ENCODE results near the gene ARHGEF28.

Gene ARHGEF28

DNA sequence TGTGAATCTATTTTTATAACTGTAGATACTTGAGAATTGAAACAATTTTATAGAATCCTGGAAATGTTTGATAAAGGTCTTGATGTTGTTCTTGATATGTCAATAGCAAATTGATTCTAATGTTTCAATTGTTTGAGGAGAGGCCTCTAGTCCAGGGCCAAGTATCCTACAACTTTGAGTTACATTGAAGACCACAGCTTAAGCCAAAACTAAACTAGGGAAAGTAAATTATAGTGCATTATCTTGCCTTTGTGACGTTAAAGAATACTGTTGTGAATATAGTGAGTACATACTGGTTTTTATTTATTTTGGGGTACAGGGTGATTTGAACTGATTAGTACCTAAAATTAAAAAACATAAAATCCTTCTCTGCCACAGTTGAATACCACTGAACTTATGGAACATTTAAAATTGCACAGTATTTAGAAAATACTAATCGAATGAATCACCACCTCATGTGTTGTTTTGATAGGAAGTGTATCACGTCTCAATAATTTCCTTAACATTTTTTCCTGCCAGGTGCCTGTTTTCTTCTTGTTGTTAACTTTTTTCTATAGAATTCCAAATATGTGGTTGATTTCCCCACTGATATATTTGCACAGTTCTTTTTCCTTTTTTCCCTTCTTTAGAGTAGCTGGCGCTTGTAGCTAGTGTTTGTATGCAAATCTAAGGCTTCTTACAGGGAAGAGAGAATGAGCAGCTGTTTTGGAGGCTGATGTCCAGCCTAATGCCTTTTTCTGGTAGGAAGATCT lies 12.5 kb downstream of the ARHGEF28 start:
- peaks cover 90% of the 10 kb centered on the region for H3K79me2 ChIP-seq (ENCODE audit: control insufficient read depth, insufficient read depth, low read length, unreplicated experiment)

DNA sequence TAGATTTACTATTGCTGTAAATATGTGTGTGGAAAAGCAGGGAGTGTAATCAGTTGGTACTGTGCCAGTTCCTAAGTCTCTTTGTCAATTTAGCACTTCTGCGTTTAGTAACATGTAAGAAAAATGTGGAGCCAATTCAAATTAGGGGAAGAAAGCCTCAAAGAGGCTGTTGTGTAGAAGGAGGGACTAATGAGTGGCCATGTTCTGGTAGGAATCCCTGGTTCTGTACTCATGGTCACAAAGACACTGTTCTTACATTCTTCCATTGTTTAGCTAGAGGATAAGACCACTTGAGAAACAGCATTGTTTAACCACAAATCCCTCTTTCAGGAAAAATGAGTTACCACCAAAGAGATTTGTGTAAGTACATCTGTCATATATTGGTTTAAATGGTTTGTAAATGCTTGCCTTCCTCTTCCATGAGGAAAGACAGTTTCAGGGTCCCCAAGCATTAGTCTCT lies 14.9 kb downstream of the ARHGEF28 start:
- H3K27ac ChIP-seq (ENCODE audit: low read depth, low read length): peak overlapping the region; percentile 93
- no peaks in the 10 kb centered on the region for H3K36me3 ChIP-seq (ENCODE audit: insufficient read depth, low read length)
- peaks cover 66% of the 10 kb centered on the region for H3K4me1 ChIP-seq (ENCODE audit: control insufficient read depth, insufficient read depth, low read length, unreplicated experiment)
- H2AFZ ChIP-seq (ENCODE audit: low read length, unreplicated experiment): peak overlapping the region; percentile 37
- no peak overlapping the region; the same call in 1 of the 2 replicates for H3K4me3 ChIP-seq (ENCODE audit: low read depth, low read length)
- H3K79me2 ChIP-seq (ENCODE audit: control insufficient read depth, insufficient read depth, low read length, unreplicated experiment): peaks cover 84% of the 10 kb centered on the region
- H3K27me3 ChIP-seq (ENCODE audit: insufficient read depth, low read length): no peaks in the 10 kb centered on the region

More for the DNA sequence above, 12.5 kb downstream of the ARHGEF28 start:
- H3K27me3 ChIP-seq (ENCODE audit: insufficient read depth, low read length): no peaks in the 10 kb centered on the region
- H3K4me1 ChIP-seq (ENCODE audit: control insufficient read depth, insufficient read depth, low read length, unreplicated experiment): peaks cover 74% of the 10 kb centered on the region
- 0 out of 2 replicates have a peak, but pooled peaks cover 5% of the 10 kb centered on the region for H3K36me3 ChIP-seq (ENCODE audit: insufficient read depth, low read length)
- H3K27ac ChIP-seq (ENCODE audit: low read depth, low read length): peak overlapping the region; percentile 93
- H2AFZ ChIP-seq (ENCODE audit: low read length, unreplicated experiment): peak overlapping the region; percentile 6
- peak overlapping the region; percentile 42; the same call in 1 of the 2 replicates for H3K4me3 ChIP-seq (ENCODE audit: low read depth, low read length)

DNA sequence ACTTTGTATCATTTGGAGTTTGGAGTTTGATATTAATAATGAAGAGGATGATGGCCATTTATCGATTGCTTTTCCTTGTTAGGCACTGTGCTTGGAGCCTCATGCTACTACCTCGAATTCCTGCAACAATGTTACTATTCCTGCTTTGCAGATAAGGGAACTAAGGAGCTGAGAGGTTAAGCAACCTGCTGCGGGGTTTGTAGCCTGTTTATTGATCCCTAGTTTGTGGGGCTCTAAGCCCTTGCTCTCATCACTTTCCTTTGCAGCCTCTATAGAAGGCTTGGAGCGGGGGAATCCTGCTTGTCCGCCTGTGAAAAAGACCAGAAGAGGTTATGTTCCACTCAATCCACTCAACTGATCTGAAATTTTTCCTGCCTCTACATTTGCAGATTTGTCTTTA lies 15.8 kb downstream of the ARHGEF28 start:
- H3K4me1 ChIP-seq (ENCODE audit: control insufficient read depth, insufficient read depth, low read length, unreplicated experiment): peaks cover 59% of the 10 kb centered on the region
- no peak overlapping the region for H2AFZ ChIP-seq (ENCODE audit: low read length, unreplicated experiment)
- H3K36me3 ChIP-seq (ENCODE audit: insufficient read depth, low read length): no peaks in the 10 kb centered on the region
- H3K4me3 ChIP-seq (ENCODE audit: low read depth, low read length): peak overlapping the region; percentile 20; the same call in 1 of the 2 replicates
- peaks cover 84% of the 10 kb centered on the region for H3K79me2 ChIP-seq (ENCODE audit: control insufficient read depth, insufficient read depth, low read length, unreplicated experiment)
- no peaks in the 10 kb centered on the region for H3K27me3 ChIP-seq (ENCODE audit: insufficient read depth, low read length)
- H3K27ac ChIP-seq (ENCODE audit: low read depth, low read length): no peak overlapping the region

DNA sequence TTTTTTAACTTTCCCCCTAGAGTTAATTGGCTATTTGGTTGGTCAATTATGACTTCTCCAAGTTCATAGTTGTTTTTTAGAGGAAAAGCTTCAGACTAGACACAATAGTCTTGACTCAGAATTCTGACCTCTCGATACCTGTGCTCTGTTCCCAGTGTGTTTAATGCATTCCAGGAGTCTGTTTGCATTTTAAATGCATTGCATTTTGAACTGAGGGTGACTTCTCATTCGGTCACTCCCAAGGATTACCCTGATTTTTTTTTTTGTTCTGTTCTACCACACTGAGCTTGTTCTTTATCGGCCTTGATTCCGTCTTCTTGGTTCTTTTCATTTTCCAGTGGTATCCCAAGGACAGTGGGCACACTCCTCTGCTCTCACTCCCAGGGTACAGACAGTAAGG lies 16.3 kb downstream of the ARHGEF28 start:
- Histone ChIP-seq H3K4me3 (ENCODE audit: low read depth, low read length) (peak overlapping the region; percentile 20; the same call in 1 of the 2 replicates), H3K4me1 (ENCODE audit: control insufficient read depth, insufficient read depth, low read length, unreplicated experiment) (peaks cover 55% of the 10 kb centered on the region), H3K36me3 (ENCODE audit: insufficient read depth, low read length) (no peaks in the 10 kb centered on the region), H3K27ac (ENCODE audit: low read depth, low read length) (no peak overlapping the region), H3K27me3 (ENCODE audit: insufficient read depth, low read length) (no peaks in the 10 kb centered on the region), H3K79me2 (ENCODE audit: control insufficient read depth, insufficient read depth, low read length, unreplicated experiment) (peaks cover 82% of the 10 kb centered on the region), H2AFZ (ENCODE audit: low read length, unreplicated experiment) (no peak overlapping the region)

DNA sequence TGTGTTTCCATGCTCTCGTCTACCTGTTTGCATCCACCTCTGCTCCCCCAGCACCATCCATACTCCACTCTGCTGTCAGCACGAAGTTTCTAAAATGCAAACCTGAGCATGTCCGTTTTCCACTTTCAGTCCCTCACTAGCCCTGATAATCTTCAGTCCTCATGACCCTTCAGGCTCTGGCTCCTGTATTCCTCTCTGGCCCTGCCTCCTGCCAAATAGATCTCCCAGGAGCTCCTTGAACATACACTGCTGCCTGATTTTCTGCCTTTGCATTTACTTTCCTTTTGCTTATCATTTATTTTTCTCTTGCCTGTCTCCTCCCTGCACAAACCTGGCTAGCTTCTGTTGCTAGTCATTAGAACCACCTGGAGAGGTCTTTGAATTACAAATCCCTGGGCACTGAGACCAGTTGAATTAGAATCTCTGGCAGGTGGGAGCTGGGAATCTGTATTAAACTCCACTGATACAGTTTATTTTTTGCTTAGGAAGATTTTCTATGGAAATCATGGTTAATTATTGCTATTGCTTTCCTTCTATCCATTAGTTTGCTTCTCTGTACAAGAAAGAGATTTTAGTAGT lies 18.5 kb downstream of the ARHGEF28 start:
- peaks cover 88% of the 10 kb centered on the region for H3K79me2 ChIP-seq (ENCODE audit: control insufficient read depth, insufficient read depth, low read length, unreplicated experiment)
- H2AFZ ChIP-seq (ENCODE audit: low read length, unreplicated experiment): no peak overlapping the region
- H3K4me1 ChIP-seq (ENCODE audit: control insufficient read depth, insufficient read depth, low read length, unreplicated experiment): peaks cover 42% of the 10 kb centered on the region
- no peaks in the 10 kb centered on the region for H3K36me3 ChIP-seq (ENCODE audit: insufficient read depth, low read length)
- no peak overlapping the region for H3K27ac ChIP-seq (ENCODE audit: low read depth, low read length)
- no peak overlapping the region for H3K4me3 ChIP-seq (ENCODE audit: low read depth, low read length)
- H3K27me3 ChIP-seq (ENCODE audit: insufficient read depth, low read length): no peaks in the 10 kb centered on the region

DNA sequence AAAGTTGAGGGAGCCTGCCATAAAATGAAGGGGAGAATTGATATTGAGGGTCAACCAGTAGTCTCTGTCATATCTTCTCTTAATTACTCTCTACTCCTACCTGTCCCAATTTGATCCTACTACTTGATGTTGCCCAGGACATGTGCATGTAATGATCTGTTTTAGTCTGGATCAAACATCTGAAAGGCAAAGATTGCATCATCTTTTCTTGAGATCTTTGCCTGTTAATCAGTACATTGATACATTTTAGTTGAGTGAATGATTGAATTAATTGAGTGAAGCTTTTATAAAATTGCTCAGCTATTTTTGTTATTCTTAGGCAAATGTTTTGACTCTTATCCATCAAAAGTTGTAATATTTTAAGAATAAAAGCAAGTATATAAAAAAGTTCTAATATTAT lies 21.7 kb downstream of the ARHGEF28 start:
- H3K4me1 ChIP-seq (ENCODE audit: control insufficient read depth, insufficient read depth, low read length, unreplicated experiment): peaks cover 10% of the 10 kb centered on the region
- H2AFZ ChIP-seq (ENCODE audit: low read length, unreplicated experiment): no peak overlapping the region
- peaks cover 83% of the 10 kb centered on the region for H3K79me2 ChIP-seq (ENCODE audit: control insufficient read depth, insufficient read depth, low read length, unreplicated experiment)
- no peak overlapping the region for H3K4me3 ChIP-seq (ENCODE audit: low read depth, low read length)
- no peaks in the 10 kb centered on the region for H3K36me3 ChIP-seq (ENCODE audit: insufficient read depth, low read length)
- no peaks in the 10 kb centered on the region for H3K27me3 ChIP-seq (ENCODE audit: insufficient read depth, low read length)
- H3K27ac ChIP-seq (ENCODE audit: low read depth, low read length): no peak overlapping the region

DNA sequence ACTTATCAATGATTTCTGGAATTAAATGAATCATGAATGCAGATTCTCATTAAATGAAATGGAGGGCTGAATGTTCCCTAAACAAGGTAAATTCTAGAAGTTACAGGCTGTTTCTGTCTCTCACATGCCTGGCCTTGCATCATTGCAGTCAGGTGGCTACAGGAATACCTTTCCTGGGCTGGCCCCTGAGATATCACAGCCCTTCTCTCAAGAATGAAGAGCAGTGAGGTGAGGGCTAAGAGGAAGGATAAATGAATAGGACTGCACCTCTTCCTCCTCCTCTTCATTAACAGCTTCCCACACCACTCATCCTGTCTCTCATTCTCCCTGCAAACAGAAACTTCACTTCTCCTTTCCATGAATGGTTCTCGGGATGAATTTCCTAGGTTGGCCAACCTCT lies 22.5 kb downstream of the ARHGEF28 start:
- no peak overlapping the region for H3K27ac ChIP-seq (ENCODE audit: low read depth, low read length)
- H2AFZ ChIP-seq (ENCODE audit: low read length, unreplicated experiment): no peak overlapping the region
- no peaks in the 10 kb centered on the region for H3K27me3 ChIP-seq (ENCODE audit: insufficient read depth, low read length)
- H3K4me1 ChIP-seq (ENCODE audit: control insufficient read depth, insufficient read depth, low read length, unreplicated experiment): peaks cover 8% of the 10 kb centered on the region
- no peak overlapping the region for H3K4me3 ChIP-seq (ENCODE audit: low read depth, low read length)
- H3K36me3 ChIP-seq (ENCODE audit: insufficient read depth, low read length): no peaks in the 10 kb centered on the region
- H3K79me2 ChIP-seq (ENCODE audit: control insufficient read depth, insufficient read depth, low read length, unreplicated experiment): peaks cover 84% of the 10 kb centered on the region

DNA sequence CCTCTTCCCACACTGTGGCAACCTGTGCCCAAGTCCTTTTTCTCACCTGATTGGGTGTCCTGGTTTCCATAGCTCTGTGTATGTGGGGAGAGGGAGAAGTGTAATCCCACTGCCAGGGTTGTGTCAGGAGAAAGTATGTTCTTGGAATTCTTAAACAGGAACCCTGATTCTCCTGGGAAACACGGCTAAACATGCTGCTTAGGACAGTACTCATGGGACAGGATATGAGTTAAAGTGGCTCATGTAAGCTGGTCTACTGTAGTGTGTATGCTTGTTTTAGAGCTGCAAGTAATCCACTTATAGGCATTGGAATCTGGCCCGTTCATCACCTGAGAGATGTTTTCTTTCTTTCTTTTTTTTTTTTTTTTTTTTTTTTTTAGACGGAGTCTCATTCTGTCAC lies 23.9 kb downstream of the ARHGEF28 start:
- Histone ChIP-seq H3K4me1 (ENCODE audit: control insufficient read depth, insufficient read depth, low read length, unreplicated experiment) (peaks cover 15% of the 10 kb centered on the region), H3K4me3 (ENCODE audit: low read depth, low read length) (no peak overlapping the region), H2AFZ (ENCODE audit: low read length, unreplicated experiment) (no peak overlapping the region), H3K79me2 (ENCODE audit: control insufficient read depth, insufficient read depth, low read length, unreplicated experiment) (peaks cover 87% of the 10 kb centered on the region), H3K36me3 (ENCODE audit: insufficient read depth, low read length) (no peaks in the 10 kb centered on the region), H3K27ac (ENCODE audit: low read depth, low read length) (no peak overlapping the region), H3K27me3 (ENCODE audit: insufficient read depth, low read length) (no peaks in the 10 kb centered on the region)

DNA sequence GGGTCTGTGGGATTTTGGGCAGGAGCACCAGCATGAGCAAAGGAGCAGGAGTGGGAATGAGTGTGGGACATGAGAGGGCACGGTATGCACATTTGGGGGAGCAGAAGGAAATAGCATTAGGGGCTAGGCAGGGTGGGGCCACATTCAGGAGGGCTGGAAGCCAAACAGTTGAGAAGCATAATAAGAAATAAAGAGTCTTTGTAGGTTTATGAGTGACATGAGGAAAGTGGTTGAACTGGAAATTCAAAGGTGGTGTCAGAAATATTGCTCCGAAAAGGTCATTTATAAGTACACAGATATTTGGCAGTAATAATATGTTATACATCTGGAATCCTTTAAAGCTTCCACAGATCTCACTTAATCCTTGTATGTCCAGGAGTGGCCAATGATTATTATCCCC lies 26.4 kb downstream of the ARHGEF28 start:
- Histone ChIP-seq H2AFZ (ENCODE audit: low read length, unreplicated experiment) (no peak overlapping the region), H3K27me3 (ENCODE audit: insufficient read depth, low read length) (no peaks in the 10 kb centered on the region), H3K79me2 (ENCODE audit: control insufficient read depth, insufficient read depth, low read length, unreplicated experiment) (peaks cover 84% of the 10 kb centered on the region), H3K4me1 (ENCODE audit: control insufficient read depth, insufficient read depth, low read length, unreplicated experiment) (peaks cover 26% of the 10 kb centered on the region), H3K27ac (ENCODE audit: low read depth, low read length) (no peak overlapping the region), H3K4me3 (ENCODE audit: low read depth, low read length) (no peak overlapping the region), H3K36me3 (ENCODE audit: insufficient read depth, low read length) (no peaks in the 10 kb centered on the region)

DNA sequence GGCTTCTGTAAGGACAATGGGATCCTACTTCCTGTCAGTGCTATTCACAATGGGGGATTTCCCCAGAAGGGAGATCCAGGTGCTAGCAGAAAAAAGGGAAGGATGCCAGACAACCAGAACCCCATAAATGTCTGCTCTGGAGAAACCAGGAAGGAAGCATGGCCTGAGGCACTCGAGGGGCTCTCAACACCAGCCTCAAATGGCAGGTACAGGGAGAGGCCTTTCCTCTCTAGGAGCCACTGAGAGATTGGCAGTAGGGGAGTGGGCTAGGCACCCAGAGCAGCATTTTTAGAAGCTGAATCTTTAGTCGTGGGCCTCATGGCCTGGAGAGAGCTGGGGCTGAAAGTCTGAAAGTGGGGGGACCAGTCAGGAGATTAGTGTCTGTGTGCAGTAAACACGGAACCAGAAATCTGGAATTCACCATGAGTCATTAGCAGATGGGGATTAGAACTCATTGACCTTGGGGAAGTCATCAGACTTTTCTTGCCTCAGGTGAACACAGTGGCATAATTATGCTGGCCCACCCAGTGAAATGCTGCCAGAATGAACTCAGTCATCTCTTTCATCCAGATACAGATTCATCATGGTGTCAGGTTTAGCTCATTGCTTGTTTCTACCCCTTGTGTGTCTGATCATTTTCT lies 28.3 kb downstream of the ARHGEF28 start:
- Histone ChIP-seq H3K4me3 (ENCODE audit: low read depth, low read length) (no peak overlapping the region), H3K36me3 (ENCODE audit: insufficient read depth, low read length) (no peaks in the 10 kb centered on the region), H2AFZ (ENCODE audit: low read length, unreplicated experiment) (no peak overlapping the region), H3K4me1 (ENCODE audit: control insufficient read depth, insufficient read depth, low read length, unreplicated experiment) (peaks cover 26% of the 10 kb centered on the region), H3K27me3 (ENCODE audit: insufficient read depth, low read length) (no peaks in the 10 kb centered on the region), H3K27ac (ENCODE audit: low read depth, low read length) (no peak overlapping the region), H3K79me2 (ENCODE audit: control insufficient read depth, insufficient read depth, low read length, unreplicated experiment) (peaks cover 82% of the 10 kb centered on the region)
